ENCODE data around the gene C3orf49.

DNA sequence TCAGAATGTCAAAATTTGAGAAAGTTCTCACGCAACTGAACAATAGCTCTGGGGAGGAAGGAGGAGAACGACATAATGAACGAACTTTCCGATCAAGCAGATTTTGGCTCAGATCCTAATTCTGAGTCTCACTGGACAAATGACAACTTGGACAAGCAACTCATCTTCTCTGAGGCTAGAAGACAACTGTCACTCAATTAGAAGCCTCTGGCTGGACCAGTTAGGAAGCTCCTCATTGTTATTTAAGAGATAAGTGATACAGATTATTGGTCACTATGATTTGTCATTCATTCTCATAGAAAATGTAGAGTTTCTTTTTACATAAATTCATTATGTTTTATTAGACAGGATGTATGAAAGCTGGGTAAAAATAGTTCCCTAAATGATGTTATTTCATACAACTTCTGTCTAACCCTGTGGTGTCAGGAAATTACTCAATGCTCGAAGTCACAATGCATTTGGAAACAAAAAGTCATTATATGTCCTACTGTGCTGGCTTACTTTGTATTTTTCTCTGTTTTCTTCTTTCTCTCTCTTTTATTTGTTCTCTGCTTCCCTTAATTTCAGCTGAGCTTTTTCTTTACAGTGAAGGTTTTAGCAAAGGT, 11.0 kb upstream of the C3orf49 start:
- TF ChIP-seq POLR2A (IDR thresholded peaks at IDR 0.05; ENCODE audit: low read depth) = no peak
- TF ChIP-seq, protein P1, sequence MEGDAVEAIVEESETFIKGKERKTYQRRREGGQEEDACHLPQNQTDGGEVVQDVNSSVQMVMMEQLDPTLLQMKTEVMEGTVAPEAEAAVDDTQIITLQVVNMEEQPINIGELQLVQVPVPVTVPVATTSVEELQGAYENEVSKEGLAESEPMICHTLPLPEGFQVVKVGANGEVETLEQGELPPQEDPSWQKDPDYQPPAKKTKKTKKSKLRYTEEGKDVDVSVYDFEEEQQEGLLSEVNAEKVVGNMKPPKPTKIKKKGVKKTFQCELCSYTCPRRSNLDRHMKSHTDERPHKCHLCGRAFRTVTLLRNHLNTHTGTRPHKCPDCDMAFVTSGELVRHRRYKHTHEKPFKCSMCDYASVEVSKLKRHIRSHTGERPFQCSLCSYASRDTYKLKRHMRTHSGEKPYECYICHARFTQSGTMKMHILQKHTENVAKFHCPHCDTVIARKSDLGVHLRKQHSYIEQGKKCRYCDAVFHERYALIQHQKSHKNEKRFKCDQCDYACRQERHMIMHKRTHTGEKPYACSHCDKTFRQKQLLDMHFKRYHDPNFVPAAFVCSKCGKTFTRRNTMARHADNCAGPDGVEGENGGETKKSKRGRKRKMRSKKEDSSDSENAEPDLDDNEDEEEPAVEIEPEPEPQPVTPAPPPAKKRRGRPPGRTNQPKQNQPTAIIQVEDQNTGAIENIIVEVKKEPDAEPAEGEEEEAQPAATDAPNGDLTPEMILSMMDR (IDR thresholded peaks at IDR 0.05) = no peak

All from esophagus muscularis mucosa (tissue), 3 donors.